Endothelial cell of coronary artery (primary cell): ENCODE results near the gene ZNF586. TPM values are rescaled to one million over a fixed set of nuclear protein-coding genes. Genes with fewer than 3 reads are reported as not detected.

Experiments
- total RNA-seq: library from RNA; depleted of rRNA; stranded (reverse); fragments of >200 nt; gene quantifications from 2 replicates; pipeline ENCODE4 v1.2.3, GENCODE V29; 2014

ZNF586 gene
- total RNA-seq: 10.3 and 17.8 TPM in 2 replicates

GRCh38 chr19:57769345-57770131, at the start of gene ZNF586:
ZNF586 (plus strand) TSS chr19:57769676; CDS start chr19:57769843, 167 bp downstream.

GRCh38 chr19:57746580-57747471, 22.6 kb upstream of the ZNF586 start, which contains the start of gene ZNF776:
ZNF776 (plus strand) TSS chr19:57746815; CDS start chr19:57747059, 244 bp downstream.

GRCh38 chr19:57814505-57815246, 45.2 kb downstream of the ZNF586 start, which contains the start of gene ZNF552:
ZNF552 (minus strand) TSS chr19:57814913; CDS start chr19:57814743, 170 bp downstream.

GRCh38 chr19:57830071-57830602, 60.7 kb downstream of the ZNF586 start, which contains the start of gene ZNF587B:
ZNF587B (plus strand) TSS chr19:57830299; CDS start chr19:57830529, 230 bp downstream.

Other genes with a start within 250 kb of the ZNF586 start
- gene ZNF549, start 242.3 kb upstream of the ZNF586 start, total RNA-seq: 3.5 and 4.7 TPM in 2 replicates
- 4.9 and 7.2 TPM in 2 replicates for gene ZNF550, start 209.8 kb upstream of the ZNF586 start, total RNA-seq
- 3.8 TPM in 2 replicates for gene ZNF416, start 190.8 kb upstream of the ZNF586 start, total RNA-seq
- gene ZIK1, start 185.5 kb upstream of the ZNF586 start, total RNA-seq: 1.1 and 5.5 TPM in 2 replicates
- gene ZNF530, start 169.8 kb upstream of the ZNF586 start, total RNA-seq: 3.3 and 3.7 TPM in 2 replicates
- gene ZNF134, start 155.4 kb upstream of the ZNF586 start, total RNA-seq: 13.9 and 16.3 TPM in 2 replicates
- gene ZNF211, start 136.5 kb upstream of the ZNF586 start, total RNA-seq: 8.7 and 12.0 TPM in 2 replicates
- not detected in 2 replicates for gene ZSCAN4, start 100.7 kb upstream of the ZNF586 start, total RNA-seq
- gene ZNF551, start 87.7 kb upstream of the ZNF586 start, total RNA-seq: 6.9 and 7.0 TPM in 2 replicates
- gene ZNF154, start 60.5 kb upstream of the ZNF586 start, total RNA-seq: 0.27 and 2.4 TPM in 2 replicates
- gene ZNF671, start 42.1 kb upstream of the ZNF586 start, total RNA-seq: 4.3 and 6.6 TPM in 2 replicates
- 17.5 and 18.3 TPM in 2 replicates for gene ZNF776, start 22.9 kb upstream of the ZNF586 start, total RNA-seq
- gene ZNF552, start 45.2 kb downstream of the ZNF586 start, total RNA-seq: 5.4 and 5.5 TPM in 2 replicates
- 20.2 and 34.4 TPM in 2 replicates for gene ZNF587B, start 60.6 kb downstream of the ZNF586 start, total RNA-seq
- gene ZNF587, start 80.2 kb downstream of the ZNF586 start, total RNA-seq: 26.0 and 31.2 TPM in 2 replicates
- 3.8 and 7.2 TPM in 2 replicates for gene ZNF814, start 119.4 kb downstream of the ZNF586 start, total RNA-seq
- gene ZNF417, start 146.9 kb downstream of the ZNF586 start, total RNA-seq: 13.1 and 16.8 TPM in 2 replicates
- 3.1 and 8.8 TPM in 2 replicates for gene ZNF418, start 165.7 kb downstream of the ZNF586 start, total RNA-seq
- 3.6 and 4.1 TPM in 2 replicates for gene ZNF256, start 178.0 kb downstream of the ZNF586 start, total RNA-seq
- gene C19orf18, start 204.9 kb downstream of the ZNF586 start, total RNA-seq: 0.09 and 0.18 TPM in 2 replicates
- 7.0 and 11.6 TPM in 2 replicates for gene ZNF606, start 233.1 kb downstream of the ZNF586 start, total RNA-seq